Measurements from ENCODE around the gene BIRC5. TPM values are rescaled to one million over a fixed set of nuclear protein-coding genes. Genes with fewer than 3 reads are reported as not detected.
"Not testable (repeated sequence)": the region's sequence is repeated elsewhere in the genome, so short reads cannot be mapped to it uniquely, and the experiment has no call there.

Gene BIRC5
- polyA plus RNA-seq, 3 donors: 23.7 to 28.6 (median 25.2) TPM

GRCh38 chr17:78237401-78238012 is 23.5 kb downstream of the BIRC5 start:
- no peak for DNase-seq (ENCODE audit: low read depth in 3 of 3, low spot score in 2 of 3)

DNA sequence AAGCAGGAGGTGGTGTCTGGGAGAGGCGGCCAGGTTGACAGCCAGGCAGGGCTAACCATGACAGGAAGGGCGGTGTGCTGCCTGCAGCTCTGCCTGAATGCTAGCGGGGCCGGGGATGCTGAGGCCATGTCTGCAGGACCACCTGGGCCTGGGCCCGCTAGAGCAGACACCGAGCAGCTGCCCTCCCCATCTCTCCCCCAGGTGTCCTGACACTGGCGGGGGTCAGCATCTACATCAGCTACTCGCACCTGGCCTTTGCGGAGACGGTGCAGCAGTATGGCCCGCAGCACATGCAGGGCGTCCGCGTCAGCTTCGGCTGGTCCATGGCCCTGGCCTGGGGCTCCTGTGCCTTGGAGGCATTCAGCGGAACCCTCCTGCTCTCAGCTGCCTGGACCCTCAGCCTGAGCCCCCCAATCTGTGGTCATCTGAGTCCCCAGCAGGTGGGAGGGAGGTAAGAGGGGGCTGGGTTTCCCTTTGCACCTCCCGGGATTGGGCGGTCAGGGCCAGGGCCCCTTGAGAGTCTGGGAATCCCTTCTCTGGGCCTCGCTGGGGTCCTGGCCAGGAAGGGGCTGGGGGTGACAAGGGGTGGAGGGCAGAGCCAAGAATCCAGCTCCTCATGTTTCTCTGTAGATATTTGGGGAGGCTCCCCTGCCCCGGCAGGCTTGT is 24.9 kb downstream of the BIRC5 start:
- DNase-seq (ENCODE audit: low read depth in 3 of 3, low spot score in 2 of 3): no peak

DNA sequence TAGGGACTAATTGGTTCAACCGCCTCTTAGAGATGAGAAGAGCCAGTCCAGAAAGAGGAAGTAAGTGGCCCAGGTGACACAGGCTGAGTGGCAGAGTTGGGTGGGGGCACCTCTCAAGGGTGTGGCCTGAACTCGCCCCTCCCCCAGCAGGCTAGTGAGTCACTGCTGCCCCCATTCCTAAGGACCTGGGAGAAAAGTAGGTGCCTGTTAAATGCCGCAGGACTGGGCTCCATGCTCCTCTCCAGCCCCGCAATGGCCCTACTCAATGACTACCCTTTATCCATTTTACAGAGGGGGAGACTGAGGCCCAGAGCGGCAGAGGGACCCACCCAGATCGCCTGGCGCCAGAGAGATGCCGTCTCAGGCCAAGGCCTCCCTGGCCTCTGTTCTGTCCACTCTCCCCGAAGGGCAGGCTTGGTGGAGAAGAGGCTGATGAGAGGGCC is 25.5 kb downstream of the BIRC5 start:
- no peak for DNase-seq (ENCODE audit: low read depth in 3 of 3, low spot score in 2 of 3)

DNA sequence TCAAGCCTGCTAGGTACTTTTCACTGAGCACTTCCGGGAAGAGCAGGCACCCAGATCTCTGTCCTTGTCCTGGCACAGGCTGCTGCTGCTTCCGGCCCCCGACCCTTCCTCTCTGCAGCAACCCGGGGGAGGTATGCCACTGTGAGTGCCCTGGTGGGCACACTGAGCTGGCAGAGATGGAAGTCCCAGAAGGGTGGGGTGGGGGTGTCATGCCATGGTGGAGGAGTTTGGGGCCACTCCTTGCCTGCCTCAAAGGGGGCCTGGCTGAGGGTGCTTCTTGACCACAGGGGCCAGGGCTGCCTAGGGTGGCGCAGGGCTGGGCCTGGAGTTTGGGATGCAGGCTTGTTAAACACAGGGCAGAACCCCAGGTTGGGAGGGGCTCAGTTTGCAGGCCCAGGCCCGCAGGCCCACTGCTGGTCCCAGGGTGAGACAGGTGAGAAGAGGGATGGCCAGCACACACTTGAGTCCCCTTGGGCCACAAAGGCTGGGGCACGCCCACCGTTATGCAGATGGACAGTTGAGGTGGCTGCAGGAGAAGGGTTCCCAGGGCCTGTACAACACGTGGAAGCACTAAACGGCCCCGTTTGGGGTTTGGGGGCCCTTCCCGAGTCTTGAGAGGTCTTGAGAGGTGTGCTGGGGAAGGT is 26.1 kb downstream of the BIRC5 start:
- no peak for DNase-seq (ENCODE audit: low read depth in 3 of 3, low spot score in 2 of 3)

- DNase-seq (ENCODE audit: low read depth in 3 of 3, low spot score in 2 of 3): no peak
These were observed 26.8 kb downstream of the BIRC5 start for GRCh38 chr17:78240839-78241238.

DNA sequence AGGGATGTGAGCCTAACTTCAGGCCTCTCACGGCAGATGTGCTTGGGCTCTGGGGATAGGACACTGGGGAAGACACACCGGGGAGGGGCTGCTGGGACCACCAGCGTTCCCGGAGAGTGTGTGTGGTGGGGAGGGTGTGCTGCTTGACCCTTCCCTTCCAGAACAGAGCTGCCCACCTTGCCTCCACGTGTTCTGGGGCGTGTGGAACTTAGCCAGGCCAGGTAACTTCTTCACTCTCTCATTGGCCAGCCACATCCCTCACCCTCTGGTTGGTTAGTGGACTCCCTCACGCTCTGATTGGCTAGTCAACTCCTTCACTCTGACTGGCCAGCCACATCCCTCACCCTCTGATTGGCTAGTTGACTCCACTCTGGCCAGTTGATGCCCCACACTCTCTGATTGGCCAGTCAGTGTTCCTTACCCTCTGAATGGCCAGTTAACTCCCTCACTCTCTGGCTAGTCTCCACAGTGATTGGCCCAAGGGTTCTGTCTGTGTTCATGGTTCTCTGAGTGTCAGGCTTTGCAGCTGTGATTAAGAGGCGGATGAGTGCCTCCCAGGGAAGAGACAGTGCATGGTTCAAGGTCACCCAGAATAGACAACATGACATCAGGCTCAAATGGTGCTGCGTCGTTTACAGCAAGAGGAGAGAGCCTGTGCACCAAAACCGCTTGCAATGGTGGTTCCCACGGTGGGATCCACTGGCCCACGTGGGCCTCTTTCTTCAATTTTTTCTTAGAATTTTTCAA is 27.4 kb downstream of the BIRC5 start:
- no peak for DNase-seq (ENCODE audit: low read depth in 3 of 3, low spot score in 2 of 3)

GRCh38 chr17:78242024-78242742 is 28.1 kb downstream of the BIRC5 start:
- DNase-seq (ENCODE audit: low read depth in 3 of 3, low spot score in 2 of 3): no peak

DNA sequence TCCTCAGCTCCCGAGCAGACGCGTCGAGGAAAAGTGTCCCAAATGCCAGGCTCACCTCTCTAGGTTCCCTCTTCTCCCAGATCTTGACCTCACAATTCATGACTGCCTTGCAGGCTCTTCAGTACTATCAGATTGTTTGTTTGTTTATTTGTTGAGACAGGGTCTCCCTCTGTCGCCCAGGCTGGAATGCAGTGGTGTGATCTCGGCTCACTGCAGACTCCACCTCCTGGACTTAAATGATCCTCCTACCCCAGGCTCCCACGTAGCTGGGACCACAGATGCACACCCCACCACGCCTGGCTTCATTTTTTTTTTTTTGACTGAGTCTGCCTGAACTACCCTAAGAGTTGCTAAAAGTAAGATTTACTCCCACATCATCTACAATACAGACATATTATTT is 33.3 kb downstream of the BIRC5 start:
- DNase-seq (ENCODE audit: low read depth in 3 of 3, low spot score in 2 of 3): no peak

DNA sequence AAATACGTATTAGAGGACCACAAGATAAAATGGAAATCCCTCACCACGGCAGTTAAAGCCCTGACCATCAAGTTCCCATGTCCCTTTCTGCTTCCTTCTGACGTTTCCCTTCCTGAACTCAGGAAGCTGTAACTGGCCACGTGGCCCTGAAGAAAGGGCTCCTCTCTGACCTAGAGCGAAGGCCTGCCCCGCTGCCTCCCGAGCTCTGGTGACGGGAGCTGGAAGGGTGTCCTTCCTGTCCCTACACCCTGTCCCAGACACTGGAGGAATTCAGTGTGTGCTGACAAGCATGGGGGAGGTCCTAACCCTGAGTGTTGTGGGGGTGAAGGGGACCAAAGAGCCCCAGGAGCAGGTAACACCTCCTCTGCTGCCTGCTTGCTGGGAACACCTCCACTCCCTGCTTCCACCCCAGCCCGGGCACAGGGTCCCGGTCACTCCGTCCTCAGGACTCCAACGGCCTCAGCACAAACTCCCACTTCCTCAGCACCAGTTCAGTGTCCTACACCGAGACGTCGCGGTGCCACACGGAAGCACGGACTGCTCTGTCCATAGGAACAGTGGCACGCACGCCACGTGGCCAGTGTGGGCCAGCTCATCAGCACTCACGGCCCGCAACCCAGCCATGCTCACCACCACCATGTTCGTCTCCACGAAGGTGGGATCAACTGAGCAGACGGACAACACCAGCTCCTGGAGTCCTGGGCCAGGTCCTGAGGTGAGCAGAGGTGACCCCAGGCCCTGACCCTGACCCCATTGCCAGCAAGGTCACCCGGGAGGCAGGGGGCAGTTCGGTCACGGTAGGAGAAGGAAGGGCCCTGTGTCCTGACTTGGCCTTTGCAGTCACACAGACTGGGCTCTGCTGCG is 34.2 kb downstream of the BIRC5 start:
- DNase-seq (ENCODE audit: low read depth in 3 of 3, low spot score in 2 of 3): no peak

DNA sequence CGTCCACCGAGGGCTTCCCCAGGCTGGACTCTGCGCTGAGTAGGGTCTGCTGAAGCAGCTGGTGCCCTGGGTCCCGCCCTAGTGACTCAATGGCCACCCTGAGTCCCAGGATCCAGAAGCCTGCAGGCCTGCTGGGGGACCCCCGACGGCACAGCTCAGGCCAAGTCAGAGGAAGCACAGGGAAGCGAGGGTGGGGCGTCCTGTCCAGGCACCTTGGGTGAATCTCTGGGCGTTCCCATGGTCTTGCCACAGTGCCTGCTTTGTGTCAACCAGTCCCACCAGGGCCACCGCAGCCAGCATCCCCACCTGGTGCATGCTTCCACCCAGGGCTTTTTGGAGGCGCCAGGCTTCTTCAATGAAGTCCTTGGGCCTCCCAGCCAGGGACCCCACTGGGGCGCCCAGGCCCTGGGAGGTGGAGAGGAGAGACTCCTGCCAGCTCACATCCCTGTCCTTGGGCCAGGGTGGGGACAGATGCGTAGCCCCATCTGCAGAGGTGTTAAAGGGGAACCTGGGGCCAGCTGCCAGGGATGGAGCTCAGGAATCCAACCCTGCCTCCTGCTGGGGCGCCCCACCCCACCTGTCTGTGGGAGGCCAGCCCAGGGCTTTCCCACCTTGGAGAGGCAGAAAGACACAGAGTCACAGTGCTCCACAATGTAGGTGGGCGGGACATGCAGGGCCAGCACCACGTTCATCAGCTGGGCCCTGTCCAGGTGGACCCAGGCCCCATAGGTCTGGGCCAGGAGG is 35.2 kb downstream of the BIRC5 start:
- no peak for DNase-seq (ENCODE audit: low read depth in 3 of 3, low spot score in 2 of 3)

GRCh38 chr17:78249818-78250806 is 36.1 kb downstream of the BIRC5 start:
- no peak for DNase-seq (ENCODE audit: low read depth in 3 of 3, low spot score in 2 of 3)

DNA sequence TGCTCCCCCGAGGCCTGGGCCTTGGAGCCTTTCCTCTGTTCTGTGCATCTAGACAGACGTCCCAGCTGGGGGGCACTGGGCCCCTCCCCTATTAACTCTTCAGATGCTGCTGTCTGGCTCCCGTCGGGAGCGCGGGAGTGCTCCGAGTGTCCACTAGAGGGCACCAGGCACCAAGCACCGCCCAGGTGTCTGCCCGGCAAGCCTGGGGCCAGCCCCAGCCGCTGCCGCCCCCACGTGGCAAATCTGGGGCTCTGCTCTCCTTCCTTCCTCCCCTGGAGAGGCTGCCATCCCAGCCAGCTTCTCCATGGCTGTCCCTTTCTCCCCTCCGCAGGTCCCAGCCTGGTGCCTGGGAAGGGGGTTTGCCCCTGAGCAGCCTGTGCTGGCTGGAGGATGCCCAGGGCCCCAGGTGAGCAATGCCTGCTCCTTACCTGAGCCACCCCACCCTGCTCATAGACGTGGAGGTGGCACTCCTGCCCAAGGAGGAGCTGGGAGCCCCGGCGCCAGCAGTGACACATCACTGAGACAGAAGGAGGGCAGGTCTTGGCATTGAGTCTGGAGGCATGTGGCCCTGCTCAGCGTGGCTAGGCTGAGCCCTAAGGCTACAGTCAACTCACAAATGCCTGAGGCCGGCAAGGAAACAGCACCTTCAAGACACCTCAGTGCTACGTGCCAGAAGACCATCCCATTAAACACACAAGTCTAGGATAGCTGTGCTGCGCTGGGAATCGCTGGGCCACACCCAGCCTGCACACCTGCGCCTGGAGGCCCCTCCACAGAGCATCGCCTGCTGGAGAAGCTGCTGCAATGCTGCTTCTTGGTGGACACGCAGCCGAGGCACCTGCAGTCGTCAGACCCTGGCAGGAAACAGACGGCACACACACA is 37.1 kb downstream of the BIRC5 start:
- DNase-seq (ENCODE audit: low read depth in 3 of 3, low spot score in 2 of 3): no peak

DNA sequence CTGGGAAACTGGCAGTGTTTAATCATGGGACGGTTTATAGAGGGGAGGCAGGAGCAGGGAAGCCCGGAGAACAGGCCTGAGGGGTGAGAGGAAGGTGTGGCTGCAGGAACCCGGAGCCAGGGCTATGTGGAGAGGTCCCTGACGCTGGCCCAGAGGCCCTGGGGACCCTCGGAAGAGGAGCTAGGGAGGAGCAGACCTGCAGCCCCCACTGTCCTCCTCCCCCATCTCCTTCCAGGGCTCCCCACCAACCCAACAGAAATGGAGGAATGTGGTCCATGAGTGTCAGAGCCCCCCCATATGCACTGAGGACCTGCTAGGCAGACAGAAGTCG is 37.7 kb downstream of the BIRC5 start:
- no peak for DNase-seq (ENCODE audit: low read depth in 3 of 3, low spot score in 2 of 3)

DNA sequence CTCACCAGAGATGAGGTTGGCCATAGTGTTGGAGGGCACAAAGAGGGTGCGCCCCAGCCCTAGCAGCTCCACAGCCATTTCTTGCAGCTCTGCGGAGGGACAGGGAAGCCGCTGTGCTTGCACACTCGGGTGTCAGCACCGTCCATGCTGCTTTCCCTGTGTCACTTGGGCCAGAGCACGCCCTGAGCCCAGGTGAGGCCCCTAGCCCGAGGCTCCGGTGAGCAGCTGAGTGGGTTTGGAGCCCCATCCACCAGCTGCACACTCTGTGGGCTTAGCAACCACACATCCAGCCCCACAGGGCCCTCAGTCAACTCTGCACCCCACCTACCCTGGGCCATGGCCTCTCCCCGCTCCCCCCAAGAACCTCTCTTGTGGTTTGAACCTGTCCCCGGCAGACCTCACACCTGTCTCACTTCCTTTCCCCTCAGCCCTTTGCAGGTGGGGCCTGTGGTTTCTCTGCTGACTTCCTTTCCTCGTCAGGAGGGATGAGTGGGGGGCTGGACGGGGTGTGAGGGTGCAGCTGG is 38.1 kb downstream of the BIRC5 start:
- DNase-seq (ENCODE audit: low read depth in 3 of 3, low spot score in 2 of 3): no peak

DNA sequence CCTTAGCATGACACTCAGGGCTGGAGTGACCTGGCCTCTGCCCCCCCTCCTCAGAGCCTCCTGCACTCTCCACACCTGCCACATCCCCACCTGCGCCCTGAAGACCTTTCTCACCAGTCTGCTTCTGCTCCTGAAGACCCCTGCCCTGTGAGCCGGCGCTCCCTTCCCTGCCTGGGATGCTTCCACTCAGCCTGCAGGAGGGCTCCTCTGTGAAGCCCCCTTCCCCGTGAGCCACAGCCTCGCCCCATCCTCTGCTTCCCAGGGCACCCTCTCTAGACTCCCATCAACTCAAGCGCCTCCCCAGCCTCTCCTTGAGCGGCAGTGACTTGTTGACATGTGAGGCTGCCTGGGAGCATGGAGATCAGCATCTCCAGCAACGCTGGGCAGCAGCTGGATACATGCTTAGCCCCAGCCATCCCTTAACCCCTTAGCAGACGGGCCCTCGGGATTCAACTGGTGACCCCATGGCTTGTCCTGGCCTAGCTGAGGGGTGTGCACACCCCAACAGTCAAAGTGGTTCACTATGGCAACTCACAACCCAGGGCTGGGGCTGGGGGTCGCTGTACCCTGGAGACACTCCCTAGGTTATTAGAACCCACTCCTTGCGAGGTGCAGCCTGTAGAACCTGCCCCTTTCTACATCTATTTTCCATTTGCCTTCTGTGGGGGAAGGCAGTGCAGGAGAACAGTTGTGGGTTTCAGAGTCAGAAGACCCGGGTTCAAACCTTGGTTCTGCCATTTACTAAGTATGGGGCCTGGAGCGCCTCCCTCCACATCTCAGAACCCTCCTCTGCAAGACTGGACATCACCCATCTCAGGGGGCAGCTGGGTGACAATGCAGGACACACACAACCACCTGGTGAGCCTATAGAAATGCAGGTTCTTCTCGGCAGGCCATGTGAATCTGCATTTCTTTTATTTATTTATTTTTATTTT is 38.9 kb downstream of the BIRC5 start:
- no peak for DNase-seq (ENCODE audit: low read depth in 3 of 3, low spot score in 2 of 3)

DNA sequence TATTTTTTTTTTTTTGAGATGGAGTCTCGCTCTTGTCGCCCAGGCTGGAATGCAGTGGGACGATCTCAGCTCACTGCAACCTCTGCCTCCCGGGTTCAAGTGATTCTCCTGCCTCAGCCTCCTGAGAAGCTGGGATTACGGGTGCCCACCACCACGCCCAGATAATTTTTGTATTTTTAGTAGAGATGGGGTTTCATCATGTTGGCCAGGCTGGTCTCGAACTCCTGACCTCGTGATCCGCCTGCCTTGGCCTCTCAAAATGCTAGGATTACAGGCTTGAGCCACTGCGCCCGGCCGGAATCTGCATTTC is 39.5 kb downstream of the BIRC5 start:
- not testable (repeated sequence) for DNase-seq (ENCODE audit: low read depth in 3 of 3, low spot score in 2 of 3)
